BJ (cell line): ENCODE measurements around the gene PLA2G2D. TPM values are rescaled to one million over a fixed set of nuclear protein-coding genes. Genes with fewer than 3 reads are reported as not detected.

Source experiments
- CTCF ChIA-PET: fragments of 350-600 bp; formaldehyde crosslinking; extraction: SDS; loops from one replicate; lab custom pipeline; 2021; ENCODE audit warnings: antibody characterized with exemption, inconsistent platforms; lab: Yijun Ruan, JAX
- POLR2A ChIA-PET: fragments of 300-600 bp; sonication (Branson Sonifier 250); formaldehyde crosslinking; extraction: SDS; loops from one replicate; lab custom pipeline; 2021; ENCODE audit warnings: antibody characterized with exemption; lab: Charles Lee
- DNase-seq: peaks from one replicate; pipeline ENCODE4 v3.0.0-alpha.2; 2011; ENCODE audit warnings: low read depth
- H3K27me3 ChIP-seq: 2 replicates; pipeline ENCODE4 v1.6.0; 2011; ENCODE audit warnings: low read length; ENCODE audit not compliant: control insufficient read depth, insufficient read depth
- H3K36me3 ChIP-seq: 2 replicates; pipeline ENCODE4 v1.5.1; 2011; ENCODE audit warnings: low read length; ENCODE audit not compliant: control insufficient read depth, insufficient read depth
- H3K4me3 ChIP-seq: 2 replicates; pipeline ENCODE4 v1.5.1; 2011; ENCODE audit warnings: low read depth, mild to moderate bottlenecking, control low read depth, low read length
- polyA plus RNA-seq: library from polyadenylated mRNA; depleted of rRNA; stranded (reverse); fragments of >200 nt; gene quantifications from 2 replicates; pipeline ENCODE4 v1.2.3, GENCODE V29; 2011
- TF ChIP-seq, protein P1 (sequence below): IDR thresholded peaks from 2 replicates; pipeline ENCODE4 v1.5.1; 2011; ENCODE audit warnings: low read depth, mild to moderate bottlenecking, control low read depth, inconsistent platforms, low read length, moderate library complexity; ENCODE audit not compliant: insufficient read depth

The PLA2G2D gene
- polyA plus RNA-seq, 1 experiment = not detected

DNA sequence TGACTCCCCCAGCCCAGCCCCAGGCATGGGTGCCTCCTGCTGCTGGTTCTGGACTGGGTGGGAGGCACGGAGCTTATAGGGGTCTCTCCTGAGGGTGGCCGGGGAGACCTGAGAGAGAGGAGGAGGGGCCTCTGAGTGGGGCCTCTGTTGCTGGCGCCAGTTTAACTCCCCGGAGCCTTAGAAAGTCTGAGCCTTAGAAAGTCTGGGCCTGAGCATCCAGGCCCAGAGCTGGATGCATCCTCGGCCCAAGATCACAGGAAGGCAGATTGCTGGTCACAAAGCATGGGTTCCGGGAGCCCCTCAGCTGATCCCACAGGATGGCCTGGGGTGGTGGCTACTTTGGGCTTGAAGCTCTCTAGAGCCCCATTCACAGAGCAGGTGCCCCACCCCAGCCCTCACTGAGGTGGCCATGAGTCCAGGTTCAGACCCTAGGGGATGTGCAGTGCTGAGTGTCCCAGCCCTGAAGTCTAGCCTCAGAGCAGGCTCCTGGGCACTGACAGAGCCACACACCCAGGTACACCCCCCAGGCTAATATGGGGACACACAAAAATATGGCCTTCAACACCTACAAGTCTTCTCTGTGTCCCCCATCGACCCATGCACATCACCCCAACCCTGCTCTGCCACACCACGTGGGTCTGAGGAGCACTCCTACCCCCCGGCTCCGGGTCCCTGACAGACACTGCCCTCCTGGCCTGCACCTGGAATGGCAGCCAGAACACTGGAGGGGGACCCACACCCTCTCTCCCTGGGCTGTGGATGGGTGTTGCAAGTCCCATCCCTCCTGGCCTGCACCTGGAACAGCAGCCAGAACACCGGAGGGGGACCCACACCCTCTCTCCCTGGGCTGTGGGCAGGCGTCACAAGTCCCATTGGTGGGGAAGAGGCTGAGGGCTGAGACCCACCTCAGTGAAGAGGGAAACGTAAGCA lies 29.5 kb upstream of the PLA2G2D start:
- TF ChIP-seq, protein P1, sequence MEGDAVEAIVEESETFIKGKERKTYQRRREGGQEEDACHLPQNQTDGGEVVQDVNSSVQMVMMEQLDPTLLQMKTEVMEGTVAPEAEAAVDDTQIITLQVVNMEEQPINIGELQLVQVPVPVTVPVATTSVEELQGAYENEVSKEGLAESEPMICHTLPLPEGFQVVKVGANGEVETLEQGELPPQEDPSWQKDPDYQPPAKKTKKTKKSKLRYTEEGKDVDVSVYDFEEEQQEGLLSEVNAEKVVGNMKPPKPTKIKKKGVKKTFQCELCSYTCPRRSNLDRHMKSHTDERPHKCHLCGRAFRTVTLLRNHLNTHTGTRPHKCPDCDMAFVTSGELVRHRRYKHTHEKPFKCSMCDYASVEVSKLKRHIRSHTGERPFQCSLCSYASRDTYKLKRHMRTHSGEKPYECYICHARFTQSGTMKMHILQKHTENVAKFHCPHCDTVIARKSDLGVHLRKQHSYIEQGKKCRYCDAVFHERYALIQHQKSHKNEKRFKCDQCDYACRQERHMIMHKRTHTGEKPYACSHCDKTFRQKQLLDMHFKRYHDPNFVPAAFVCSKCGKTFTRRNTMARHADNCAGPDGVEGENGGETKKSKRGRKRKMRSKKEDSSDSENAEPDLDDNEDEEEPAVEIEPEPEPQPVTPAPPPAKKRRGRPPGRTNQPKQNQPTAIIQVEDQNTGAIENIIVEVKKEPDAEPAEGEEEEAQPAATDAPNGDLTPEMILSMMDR = no peak
- peaks cover under 1% of the 10 kb centered on the region; the same call in 1 of the 2 replicates for H3K27me3 ChIP-seq
- CTCF ChIA-PET = no interaction called here
- H3K36me3 ChIP-seq = no peaks in the 10 kb centered on the region
- POLR2A ChIA-PET = no interaction called here
- DNase-seq = no peak
- no peak overlapping the region for H3K4me3 ChIP-seq

DNA sequence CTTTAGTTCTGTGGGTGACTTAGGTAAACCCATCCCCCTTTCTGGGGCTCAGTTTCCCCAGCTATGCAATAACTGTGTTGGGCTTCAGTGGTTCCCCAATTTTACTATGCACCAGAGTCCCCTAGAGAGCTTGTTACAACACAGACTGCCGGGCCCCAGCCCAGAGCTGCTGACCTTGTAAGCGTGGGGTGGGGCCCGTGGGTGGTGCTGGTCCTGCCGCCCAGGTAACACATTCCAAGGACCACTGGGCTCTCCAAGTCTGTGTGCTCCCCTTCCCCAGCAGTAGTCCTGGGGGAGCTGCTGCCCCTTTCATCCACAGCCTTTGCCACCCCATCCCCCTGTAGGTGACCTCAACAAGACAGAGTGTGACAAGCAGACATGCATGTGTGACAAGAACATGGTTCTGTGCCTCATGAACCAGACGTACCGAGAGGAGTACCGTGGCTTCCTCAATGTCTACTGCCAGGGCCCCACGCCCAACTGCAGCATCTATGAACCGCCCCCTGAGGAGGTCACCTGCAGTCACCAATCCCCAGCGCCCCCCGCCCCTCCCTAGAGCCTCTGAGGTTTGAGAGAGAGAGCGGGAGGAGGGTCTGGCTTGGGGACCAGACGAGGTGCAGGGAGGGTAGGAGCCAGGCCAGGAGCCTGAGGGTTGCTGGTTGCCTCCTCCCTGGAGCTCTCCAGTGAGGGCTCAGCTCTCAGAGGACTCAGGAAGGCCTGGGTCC lies 28.7 kb upstream of the PLA2G2D start:
- POLR2A ChIA-PET = no interaction called here
- H3K27me3 ChIP-seq = peaks cover 2% of the 10 kb centered on the region; the same call in 1 of the 2 replicates
- H3K4me3 ChIP-seq = no peak overlapping the region
- CTCF ChIA-PET = interaction anchor here (0.7 to 1.6 kb wide), 2 partner anchors 207 to 230 kb away, joined by 3 to 4 read pairs; no protein-coding TSS in a partner anchor
- TF ChIP-seq, protein P1 = no peak
- DNase-seq = no peak
- H3K36me3 ChIP-seq = no peaks in the 10 kb centered on the region

DNA sequence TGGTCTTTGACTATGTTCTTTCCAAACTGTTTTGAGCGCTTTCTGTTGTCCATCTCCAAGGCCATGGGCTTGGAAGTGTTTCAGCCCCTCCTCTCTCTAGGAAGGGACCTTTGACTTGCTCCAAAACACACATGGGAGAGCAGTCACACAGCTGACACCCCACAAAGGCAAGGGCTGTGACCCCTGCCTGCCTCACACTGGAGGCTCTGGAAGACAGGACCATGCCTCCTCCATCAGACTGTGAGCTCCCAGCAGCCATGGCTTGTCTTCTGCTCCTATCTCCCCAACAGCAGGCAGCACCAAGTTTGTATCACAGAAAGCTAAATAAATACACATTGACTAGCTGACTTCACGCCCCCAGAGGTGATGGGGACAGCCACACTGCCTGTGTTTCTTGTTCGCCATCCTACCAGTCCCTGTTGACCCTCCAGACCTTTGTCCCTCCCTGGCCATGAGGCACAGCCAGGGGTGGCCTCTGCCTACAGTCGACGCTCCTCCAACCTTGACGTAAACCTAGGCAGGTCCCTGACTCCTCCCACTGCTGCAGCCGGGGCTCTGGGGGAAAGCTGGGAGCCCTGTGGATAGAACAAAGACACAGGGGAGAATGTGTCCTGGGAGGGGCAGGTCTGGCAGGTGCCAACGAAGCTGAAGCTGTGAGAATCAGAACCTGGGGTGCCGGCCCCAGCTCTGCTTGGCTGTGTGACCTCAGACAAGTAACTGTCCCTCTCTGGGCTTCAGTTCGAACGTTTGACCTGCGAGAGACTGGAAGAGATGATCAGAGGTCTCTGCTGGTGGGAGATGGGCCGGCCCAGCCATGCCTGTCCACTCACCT lies 24.6 kb upstream of the PLA2G2D start:
- TF ChIP-seq, protein P1 = no peak
- ChIA-PET CTCF (interaction anchor here (1.2 to 2.1 kb wide), 2 partner anchors 8 to 169 kb away, joined by 5 read pairs; no protein-coding TSS in a partner anchor), POLR2A (no interaction called here)
- H3K4me3 ChIP-seq = no peak overlapping the region
- H3K36me3 ChIP-seq = no peaks in the 10 kb centered on the region
- H3K27me3 ChIP-seq = peaks cover 2% of the 10 kb centered on the region; the same call in 1 of the 2 replicates
- DNase-seq = no peak

DNA sequence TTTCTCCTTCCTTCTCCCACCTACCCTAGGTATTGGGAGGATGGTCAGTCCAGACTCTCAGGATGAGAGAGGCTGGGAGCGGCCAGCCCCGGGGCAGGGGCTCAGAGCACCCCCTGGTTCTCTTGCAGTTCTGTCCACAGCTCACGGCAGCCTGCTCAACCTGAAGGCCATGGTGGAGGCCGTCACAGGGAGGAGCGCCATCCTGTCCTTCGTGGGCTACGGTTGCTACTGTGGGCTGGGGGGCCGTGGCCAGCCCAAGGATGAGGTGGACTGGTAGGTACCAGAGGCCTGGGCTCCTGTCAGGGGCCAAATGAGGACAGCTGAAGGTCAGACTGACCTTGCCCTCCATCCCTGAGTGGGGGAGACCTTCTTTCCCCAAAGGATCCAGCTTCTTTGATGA lies 24.0 kb upstream of the PLA2G2D start:
- ChIA-PET POLR2A (no interaction called here), CTCF (interaction anchor here (1.2 kb wide), 1 partner anchor 9 kb away, joined by 5 read pairs; no protein-coding TSS in a partner anchor)
- TF ChIP-seq, protein P1 = no peak
- Histone ChIP-seq H3K4me3 (no peak overlapping the region), H3K27me3 (peaks cover 2% of the 10 kb centered on the region; the same call in 1 of the 2 replicates), H3K36me3 (no peaks in the 10 kb centered on the region)
- DNase-seq = no peak
